ENCODE data around the gene STARD9. TPM values are rescaled to one million over a fixed set of nuclear protein-coding genes. Genes with fewer than 3 reads are reported as not detected.

Gene STARD9
- total and polyA plus RNA-seq, 9 of the 15 experiments (the other 6 are each of a cell fraction or from before 2014, with no cell fraction given): 0.45 to 6.0 (median 3.6) TPM

- H3K4me3 ChIP-seq: no peak overlapping the region
- no TSS peak for BruUV-seq (replicated peaks)
- H3K79me2 ChIP-seq (ENCODE audit: control insufficient read depth, insufficient read depth, low read length): peaks cover 6% of the 10 kb centered on the region; the same call in 1 of the 3 replicates
- H3K9me1 ChIP-seq (ENCODE audit: control insufficient read depth, insufficient read depth, low read length): no peaks in the 10 kb centered on the region
- ChIA-PET CTCF (ENCODE audit: low intra/inter-chr PET ratio) (no interaction called here), POLR2A (interaction anchor here (0.6 to 1.1 kb wide), 2 partner anchors 70 to 150 kb away, joined by 3 read pairs; no protein-coding TSS in a partner anchor)
- DNase-seq (ENCODE audit: extremely low read depth in 1 of 4, low spot score in 3 of 4) (no peak), ATAC-seq (no peak), FAIRE-seq (no peak)
- H3K36me3 ChIP-seq (ENCODE audit: control insufficient read depth, insufficient read depth, low read length): peaks cover 98% of the 10 kb centered on the region
- H3K9ac ChIP-seq (ENCODE audit: insufficient read depth in 1 of 2, low read depth in 2 of 2, low read length in 2 of 2): peak overlapping the region in 1 of 2 experiments; percentile 33; a peak in 1 of 4 replicates
- H2AFZ ChIP-seq (ENCODE audit: low read depth, low read length): no peak overlapping the region
- H4K20me1 ChIP-seq (replicated peaks; ENCODE audit: control insufficient read depth, insufficient read depth, low read length): no peaks in the 10 kb centered on the region; the same call in 1 of the 2 replicates
- no peaks in the 10 kb centered on the region for H3K9me3 ChIP-seq (replicated peaks; ENCODE audit: control insufficient read depth, insufficient read depth, low read depth, low read length)
- peaks cover 0 to 9% of the 10 kb centered on the region in 2 experiments; a peak in 3 of 5 replicates for H3K4me1 ChIP-seq (replicated peaks in 1 of 2; ENCODE audit: control insufficient read depth in 2 of 2, insufficient read depth in 2 of 2, low read length in 2 of 2)
- no peak overlapping the region for H3K4me2 ChIP-seq (ENCODE audit: insufficient read depth, low read length)
- no peak overlapping the region for H3K27ac ChIP-seq (ENCODE audit: extremely low read depth, low read depth, low read length)
- WGBS (ENCODE audit: insufficient coverage, low coverage, missing lambda C conversion rate): 94% methylated on average over 14 of the region's 14 CpGs
- intact Hi-C loops (cut with micrococcal nuclease) (no loop called here), in situ Hi-C loops (cut with MboI) (no loop called here)
- TF ChIP-seq RBFOX2 (IDR thresholded peaks at IDR 0.05; ENCODE audit: low read depth, low read length) (peak; percentile 58), NR2C2 (CRISPR knock-in tag; IDR thresholded peaks at IDR 0.05) (no peak), NR2C2 (tag; IDR thresholded peaks at IDR 0.05) (no peak), NFXL1 (CRISPR knock-in tag; IDR thresholded peaks at IDR 0.05) (no peak), SRSF7 (optimal IDR thresholded peaks at IDR 0.05; ENCODE audit: low read depth, low read length) (no peak)
- H3K27me3 ChIP-seq (ENCODE audit: control insufficient read depth in 2 of 2, insufficient read depth in 2 of 2, low read length in 2 of 2): no peaks in the 10 kb centered on the region
These were observed 155.1 kb downstream of the STARD9 start for GRCh38 chr15:42730536-42730935.

- H3K27ac ChIP-seq (ENCODE audit: extremely low read depth, low read depth, low read length): no peak overlapping the region
- CTCF ChIA-PET (ENCODE audit: low intra/inter-chr PET ratio): no interaction called here
- no peak overlapping the region for H3K4me3 ChIP-seq
- POLR2A ChIA-PET: interaction anchor here (0.6 to 1.0 kb wide), 3 partner anchors 8 to 209 kb away, joined by 3 read pairs; no protein-coding TSS in a partner anchor
- H3K4me1 ChIP-seq (replicated peaks in 1 of 2; ENCODE audit: control insufficient read depth in 2 of 2, insufficient read depth in 2 of 2, low read length in 2 of 2): peaks cover 5 to 18% of the 10 kb centered on the region in 2 experiments; a peak in 4 of 5 replicates
- 86% methylated on average over 5 of the region's 6 CpGs for WGBS (ENCODE audit: insufficient coverage, low coverage, missing lambda C conversion rate)
- H3K79me2 ChIP-seq (ENCODE audit: control insufficient read depth, insufficient read depth, low read length): peaks cover 15% of the 10 kb centered on the region
- no peak for TF ChIP-seq ID3 (CRISPR knock-in tag; IDR thresholded peaks at IDR 0.05)
- no peak for TF ChIP-seq ID3 (tag; IDR thresholded peaks at IDR 0.05)
- TF ChIP-seq SRSF7 (optimal IDR thresholded peaks at IDR 0.05; ENCODE audit: low read depth, low read length): no peak
- TF ChIP-seq POLR3A (IDR thresholded peaks at IDR 0.05; ENCODE audit: borderline replicate concordance, extremely low read depth, insufficient read depth, insufficient read length): no peak
- no peak for TF ChIP-seq FOXO4 (CRISPR knock-in tag; IDR thresholded peaks at IDR 0.05)
- no peak for TF ChIP-seq ZNF197 (CRISPR knock-in tag; IDR thresholded peaks at IDR 0.05; ENCODE audit: low read depth)
- no peak for TF ChIP-seq ZKSCAN8 (CRISPR knock-in tag; IDR thresholded peaks at IDR 0.05)
- TF ChIP-seq ZNF785 (CRISPR knock-in tag; IDR thresholded peaks at IDR 0.05): no peak
- H3K4me2 ChIP-seq (ENCODE audit: insufficient read depth, low read length): no peak overlapping the region
- BruUV-seq (replicated peaks): no TSS peak
- H3K36me3 ChIP-seq (ENCODE audit: control insufficient read depth, insufficient read depth, low read length): peaks cover 91% of the 10 kb centered on the region
- no peaks in the 10 kb centered on the region for H3K9me3 ChIP-seq (replicated peaks; ENCODE audit: control insufficient read depth, insufficient read depth, low read depth, low read length)
- FAIRE-seq: no peak
- H3K27me3 ChIP-seq (ENCODE audit: control insufficient read depth in 2 of 2, insufficient read depth in 2 of 2, low read length in 2 of 2): no peaks in the 10 kb centered on the region
- no peak overlapping the region for H2AFZ ChIP-seq (ENCODE audit: low read depth, low read length)
- no peak overlapping the region for H3K9ac ChIP-seq (ENCODE audit: insufficient read depth in 1 of 2, low read depth in 2 of 2, low read length in 2 of 2)
- ATAC-seq: no peak
- peaks cover 4% of the 10 kb centered on the region; the same call in 1 of the 2 replicates for H4K20me1 ChIP-seq (replicated peaks; ENCODE audit: control insufficient read depth, insufficient read depth, low read length)
- in situ Hi-C loops (cut with MboI) (no loop called here), intact Hi-C loops (cut with micrococcal nuclease) (no loop called here)
- no peak for DNase-seq (ENCODE audit: extremely low read depth in 1 of 4, low spot score in 3 of 4)
- H3K9me1 ChIP-seq (ENCODE audit: control insufficient read depth, insufficient read depth, low read length): no peaks in the 10 kb centered on the region
These were observed 156.1 kb downstream of the STARD9 start for GRCh38 chr15:42731461-42731860.
